Measurements from ENCODE around the gene KCNH8. TPM values are rescaled to one million over a fixed set of nuclear protein-coding genes. Genes with fewer than 3 reads are reported as not detected.

Gene KCNH8
- total RNA-seq, 1 donor from 2014 or later: 1.5 TPM

GRCh38 chr3:19151171-19151570 lies 2.9 kb downstream of the KCNH8 start:
- peaks cover 5% of the 10 kb centered on the region for H3K36me3 Mint-ChIP-seq (ENCODE audit: low read depth)
- TF ChIP-seq CTCF (IDR thresholded peaks at IDR 0.05): no peak
- H3K4me3 Mint-ChIP-seq: no peak overlapping the region
- no peak overlapping the region for H3K27ac Mint-ChIP-seq
- H3K4me1 Mint-ChIP-seq: peaks cover 12% of the 10 kb centered on the region
- DNase-seq (no peak), ATAC-seq (ENCODE audit: low read depth) (no peak)
- ChIA-PET POLR2A (no interaction called here), CTCF (no interaction called here)
- no peaks in the 10 kb centered on the region for H3K9me3 Mint-ChIP-seq
- no peaks in the 10 kb centered on the region for H3K27me3 Mint-ChIP-seq
- intact Hi-C loops (cut with micrococcal nuclease): no loop called here

GRCh38 chr3:19154693-19155250 lies 6.5 kb downstream of the KCNH8 start:
- ChIA-PET CTCF (interaction anchor here (1.0 kb wide), 1 partner anchor 194 kb away, joined by 3 read pairs; no protein-coding TSS in a partner anchor), POLR2A (no interaction called here)
- no peaks in the 10 kb centered on the region for H3K4me1 Mint-ChIP-seq
- H3K27me3 Mint-ChIP-seq: no peaks in the 10 kb centered on the region
- no peak overlapping the region for H3K27ac Mint-ChIP-seq
- no peak for TF ChIP-seq CTCF (IDR thresholded peaks at IDR 0.05)
- no peak overlapping the region for H3K4me3 Mint-ChIP-seq
- H3K9me3 Mint-ChIP-seq: no peaks in the 10 kb centered on the region
- no peak for ATAC-seq (ENCODE audit: low read depth)
- no peak for DNase-seq
- intact Hi-C loops (cut with micrococcal nuclease): no loop called here
- H3K36me3 Mint-ChIP-seq (ENCODE audit: low read depth): no peaks in the 10 kb centered on the region

- no peak overlapping the region for H3K27ac Mint-ChIP-seq
- no peaks in the 10 kb centered on the region for H3K36me3 Mint-ChIP-seq (ENCODE audit: low read depth)
- CTCF ChIA-PET: interaction anchor here (1.0 kb wide), 1 partner anchor 193 kb away, joined by 3 read pairs; no protein-coding TSS in a partner anchor
- intact Hi-C loops (cut with micrococcal nuclease): no loop called here
- H3K9me3 Mint-ChIP-seq: no peaks in the 10 kb centered on the region
- no peaks in the 10 kb centered on the region for H3K27me3 Mint-ChIP-seq
- POLR2A ChIA-PET: no interaction called here
- no peak overlapping the region for H3K4me3 Mint-ChIP-seq
- H3K4me1 Mint-ChIP-seq: no peaks in the 10 kb centered on the region
- DNase-seq (no peak), ATAC-seq (ENCODE audit: low read depth) (no peak)
- TF ChIP-seq CTCF (IDR thresholded peaks at IDR 0.05): no peak
Measured at GRCh38 chr3:19155375-19155774, 7.1 kb downstream of the KCNH8 start.

GRCh38 chr3:19159966-19160635 lies 11.8 kb downstream of the KCNH8 start:
- ChIA-PET CTCF (no interaction called here), POLR2A (no interaction called here)
- H3K4me3 Mint-ChIP-seq: no peak overlapping the region

GRCh38 chr3:19165654-19166053 lies 17.3 kb downstream of the KCNH8 start:
- no peak overlapping the region for H3K4me3 Mint-ChIP-seq
- intact Hi-C loops (cut with micrococcal nuclease): no loop called here
- no peak for TF ChIP-seq CTCF (IDR thresholded peaks at IDR 0.05)
- no peaks in the 10 kb centered on the region for H3K9me3 Mint-ChIP-seq
- DNase-seq: no peak
- no peak for ATAC-seq (ENCODE audit: low read depth)
- H3K36me3 Mint-ChIP-seq (ENCODE audit: low read depth): no peaks in the 10 kb centered on the region
- H3K27ac Mint-ChIP-seq: no peak overlapping the region
- ChIA-PET POLR2A (no interaction called here), CTCF (no interaction called here)
- H3K27me3 Mint-ChIP-seq: peaks cover 4% of the 10 kb centered on the region
- no peaks in the 10 kb centered on the region for H3K4me1 Mint-ChIP-seq

More at GRCh38 chr3:19159966-19160635, 11.8 kb downstream of the KCNH8 start:
- DNase-seq (no peak), ATAC-seq (ENCODE audit: low read depth) (no peak)
- Mint-ChIP-seq H3K4me1 (no peaks in the 10 kb centered on the region), H3K27ac (no peak overlapping the region), H3K9me3 (no peaks in the 10 kb centered on the region), H3K27me3 (no peaks in the 10 kb centered on the region), H3K36me3 (ENCODE audit: low read depth) (no peaks in the 10 kb centered on the region)
- intact Hi-C loops (cut with micrococcal nuclease): no loop called here
- no peak for TF ChIP-seq CTCF (IDR thresholded peaks at IDR 0.05)

Data from activated B cell treated with CpG ODN at 0.5 μM for 24 hours (primary cell).